ENCODE measurements around the gene GRID1.

GRID1 gene

GRCh38 chr10:86366902-86367151 is 232 bp upstream of the GRID1 start:
- Histone ChIP-seq H3K9me3 (ENCODE audit: severe bottlenecking) (no peaks in the 10 kb centered on the region), H3K36me3 (ENCODE audit: low read depth) (no peaks in the 10 kb centered on the region), H3K4me3 (ENCODE audit: severe bottlenecking) (peak overlapping the region; percentile 35), H3K27me3 (ENCODE audit: insufficient read depth, poor library complexity, severe bottlenecking) (peaks cover 60% of the 10 kb centered on the region), H3K27ac (ENCODE audit: poor library complexity, severe bottlenecking) (no peak overlapping the region), H3K4me1 (ENCODE audit: insufficient read depth, poor library complexity, severe bottlenecking) (no peaks in the 10 kb centered on the region)
- DNase-seq (ENCODE audit: low spot score) (peak; percentile 45), ATAC-seq (ENCODE audit: low read depth) (peak; percentile 4; the same call in 1 of the 3 replicates)
- no peak for TF ChIP-seq CTCF (IDR thresholded peaks at IDR 0.05; ENCODE audit: poor library complexity, severe bottlenecking)

DNA sequence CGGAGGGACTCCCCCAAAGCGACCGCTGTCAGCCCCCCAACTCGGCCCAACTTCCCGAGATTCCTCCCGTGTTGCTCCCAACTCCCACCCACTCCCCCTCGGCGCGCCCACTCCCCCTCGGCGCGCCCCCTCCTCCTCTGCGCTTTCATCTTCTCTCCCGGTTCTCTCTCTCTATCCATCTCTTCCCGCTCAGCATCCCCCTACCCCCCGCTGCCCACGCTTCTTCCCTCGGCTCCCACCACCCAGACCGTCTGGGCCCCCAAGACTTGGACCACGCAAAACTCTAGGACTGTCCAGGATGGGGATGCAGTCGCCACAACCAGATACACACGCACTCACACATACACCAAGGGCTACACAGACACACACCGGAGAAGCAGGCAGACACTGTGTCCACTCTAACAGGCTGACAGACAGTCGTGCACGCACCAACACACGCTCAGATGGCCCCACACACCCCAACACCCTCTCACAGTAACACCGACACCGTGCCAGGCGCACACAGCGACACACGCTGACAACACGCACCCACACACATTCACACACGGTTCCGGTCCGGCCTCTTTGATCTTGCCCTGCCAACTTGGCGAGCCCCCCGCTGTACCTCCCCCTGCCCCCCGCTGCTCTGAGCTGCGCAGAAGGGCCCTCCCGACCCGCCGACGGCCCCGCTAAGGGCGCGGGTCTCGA is 1.1 kb downstream of the GRID1 start:
- Histone ChIP-seq H3K27ac (ENCODE audit: poor library complexity, severe bottlenecking) (no peak overlapping the region), H3K4me3 (ENCODE audit: severe bottlenecking) (peak overlapping the region; percentile 35), H3K27me3 (ENCODE audit: insufficient read depth, poor library complexity, severe bottlenecking) (peaks cover 60% of the 10 kb centered on the region), H3K4me1 (ENCODE audit: insufficient read depth, poor library complexity, severe bottlenecking) (no peaks in the 10 kb centered on the region), H3K36me3 (ENCODE audit: low read depth) (no peaks in the 10 kb centered on the region), H3K9me3 (ENCODE audit: severe bottlenecking) (no peaks in the 10 kb centered on the region)
- DNase-seq (ENCODE audit: low spot score) = peak; percentile 39
- ATAC-seq (ENCODE audit: low read depth) = no peak
- TF ChIP-seq CTCF (IDR thresholded peaks at IDR 0.05; ENCODE audit: poor library complexity, severe bottlenecking) = no peak

- Histone ChIP-seq H3K36me3 (ENCODE audit: low read depth) (no peaks in the 10 kb centered on the region), H3K4me1 (ENCODE audit: insufficient read depth, poor library complexity, severe bottlenecking) (no peaks in the 10 kb centered on the region), H3K27ac (ENCODE audit: poor library complexity, severe bottlenecking) (no peak overlapping the region), H3K27me3 (ENCODE audit: insufficient read depth, poor library complexity, severe bottlenecking) (peaks cover 64% of the 10 kb centered on the region), H3K9me3 (ENCODE audit: severe bottlenecking) (no peaks in the 10 kb centered on the region), H3K4me3 (ENCODE audit: severe bottlenecking) (no peak overlapping the region)
- ATAC-seq (ENCODE audit: low read depth) (no peak), DNase-seq (ENCODE audit: low spot score) (peak; percentile 58)
- TF ChIP-seq CTCF (IDR thresholded peaks at IDR 0.05; ENCODE audit: poor library complexity, severe bottlenecking) = no peak
Measured at GRCh38 chr10:86364491-86365345, 1.9 kb downstream of the GRID1 start.

DNA sequence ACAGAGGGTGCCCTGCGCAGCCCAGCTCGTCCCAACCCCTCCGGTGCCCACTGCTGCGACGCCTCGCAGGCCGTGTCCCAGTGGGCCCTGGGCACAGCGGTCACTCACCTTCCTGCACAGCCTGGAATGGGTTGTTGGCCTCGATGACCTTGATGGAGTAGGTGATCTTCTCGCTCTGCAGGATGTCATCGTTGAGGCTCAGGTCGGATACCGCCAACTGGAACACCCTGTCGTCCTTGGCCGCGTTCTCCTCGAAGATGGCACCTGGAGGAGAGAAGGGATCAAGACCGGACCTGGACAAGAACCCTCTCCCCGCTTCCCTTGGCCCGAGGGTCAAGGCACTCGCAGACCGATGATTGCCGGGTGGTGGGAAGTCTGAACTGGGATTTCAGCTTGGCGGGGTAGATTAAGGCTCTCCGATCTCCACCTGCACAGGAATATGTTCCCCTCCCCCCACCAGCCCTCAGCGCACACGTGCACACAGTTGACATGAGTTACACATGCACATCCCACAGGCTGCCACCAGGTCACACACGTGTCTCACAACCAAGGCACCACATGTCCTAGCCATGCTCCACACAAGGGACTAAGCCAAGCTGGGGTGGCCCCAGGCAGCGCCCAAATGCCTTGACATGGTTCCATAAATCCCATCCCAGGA is 2.6 kb downstream of the GRID1 start:
- DNase-seq (ENCODE audit: low spot score) = peak; percentile 47
- no peaks in the 10 kb centered on the region for H3K36me3 ChIP-seq (ENCODE audit: low read depth)
- TF ChIP-seq CTCF (IDR thresholded peaks at IDR 0.05; ENCODE audit: poor library complexity, severe bottlenecking) = no peak
- no peak for ATAC-seq (ENCODE audit: low read depth)
- H3K27ac ChIP-seq (ENCODE audit: poor library complexity, severe bottlenecking) = no peak overlapping the region
- H3K9me3 ChIP-seq (ENCODE audit: severe bottlenecking) = no peaks in the 10 kb centered on the region
- H3K4me1 ChIP-seq (ENCODE audit: insufficient read depth, poor library complexity, severe bottlenecking) = no peaks in the 10 kb centered on the region
- H3K4me3 ChIP-seq (ENCODE audit: severe bottlenecking) = no peak overlapping the region
- H3K27me3 ChIP-seq (ENCODE audit: insufficient read depth, poor library complexity, severe bottlenecking) = peaks cover 64% of the 10 kb centered on the region
